ENCODE data around the gene XYLT1. TPM values are rescaled to one million over a fixed set of nuclear protein-coding genes. Genes with fewer than 3 reads are reported as not detected.

Gene XYLT1
- total RNA-seq, 4 donors from 2014 or later: 6.6 to 17.2 (median 10.0) TPM

- Histone ChIP-seq H3K27me3 (no peaks in the 10 kb centered on the region), H3K4me1 (no peaks in the 10 kb centered on the region), H3K27ac (no peak overlapping the region), H3K9me3 (no peaks in the 10 kb centered on the region), H3K4me3 (no peak overlapping the region), H3K36me3 (peaks cover 0 to 7% (median 0%) of the 10 kb centered on the region in 3 donors)
- intact Hi-C loops (cut with DNase I): no loop called here
- 72 to 89% methylated on average over 15 to 16 of the region's 17 CpGs for WGBS, 2 donors
- no peak for DNase-seq
- TF ChIP-seq, protein P1, sequence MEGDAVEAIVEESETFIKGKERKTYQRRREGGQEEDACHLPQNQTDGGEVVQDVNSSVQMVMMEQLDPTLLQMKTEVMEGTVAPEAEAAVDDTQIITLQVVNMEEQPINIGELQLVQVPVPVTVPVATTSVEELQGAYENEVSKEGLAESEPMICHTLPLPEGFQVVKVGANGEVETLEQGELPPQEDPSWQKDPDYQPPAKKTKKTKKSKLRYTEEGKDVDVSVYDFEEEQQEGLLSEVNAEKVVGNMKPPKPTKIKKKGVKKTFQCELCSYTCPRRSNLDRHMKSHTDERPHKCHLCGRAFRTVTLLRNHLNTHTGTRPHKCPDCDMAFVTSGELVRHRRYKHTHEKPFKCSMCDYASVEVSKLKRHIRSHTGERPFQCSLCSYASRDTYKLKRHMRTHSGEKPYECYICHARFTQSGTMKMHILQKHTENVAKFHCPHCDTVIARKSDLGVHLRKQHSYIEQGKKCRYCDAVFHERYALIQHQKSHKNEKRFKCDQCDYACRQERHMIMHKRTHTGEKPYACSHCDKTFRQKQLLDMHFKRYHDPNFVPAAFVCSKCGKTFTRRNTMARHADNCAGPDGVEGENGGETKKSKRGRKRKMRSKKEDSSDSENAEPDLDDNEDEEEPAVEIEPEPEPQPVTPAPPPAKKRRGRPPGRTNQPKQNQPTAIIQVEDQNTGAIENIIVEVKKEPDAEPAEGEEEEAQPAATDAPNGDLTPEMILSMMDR (IDR thresholded peaks at IDR 0.05): no peak
- no peak for TF ChIP-seq POLR2A (IDR thresholded peaks at IDR 0.05)
Observed at GRCh38 chr16:17160920-17161431, 309.8 kb downstream of the XYLT1 start.

GRCh38 chr16:17160285-17160853, 310.4 kb downstream of the XYLT1 start:
- no peak for DNase-seq
- WGBS, 2 donors: 72 to 76% methylated on average over 18 of the region's 18 CpGs
- intact Hi-C loops (cut with DNase I): no loop called here
- Histone ChIP-seq H3K4me1 (no peaks in the 10 kb centered on the region), H3K4me3 (no peak overlapping the region), H3K9me3 (no peaks in the 10 kb centered on the region), H3K36me3 (peaks cover 0 to 7% (median 0%) of the 10 kb centered on the region in 3 donors), H3K27ac (no peak overlapping the region), H3K27me3 (no peaks in the 10 kb centered on the region)
- TF ChIP-seq, protein P1 (IDR thresholded peaks at IDR 0.05): no peak
- no peak for TF ChIP-seq POLR2A (IDR thresholded peaks at IDR 0.05)

DNA sequence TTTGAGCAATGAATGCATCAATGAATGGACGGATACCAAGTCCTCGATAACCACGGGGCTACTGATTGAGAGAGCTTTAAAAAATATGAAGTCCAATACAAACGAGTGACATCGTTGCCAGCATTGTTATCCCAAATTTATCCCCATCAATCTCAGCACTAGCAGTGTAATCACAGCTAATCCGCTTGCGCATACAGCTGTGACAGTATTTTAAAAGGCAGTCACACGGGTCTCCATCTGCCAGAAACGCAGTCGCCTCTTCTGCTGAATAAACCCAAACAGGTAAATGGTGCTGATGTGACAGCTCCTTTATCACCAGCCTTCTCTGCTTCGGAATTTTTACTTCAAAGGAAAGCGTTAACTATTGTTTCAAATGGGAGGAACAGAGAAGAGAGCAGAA, 311.1 kb downstream of the XYLT1 start:
- Histone ChIP-seq H3K4me1 (no peaks in the 10 kb centered on the region), H3K27me3 (no peaks in the 10 kb centered on the region), H3K9me3 (no peaks in the 10 kb centered on the region), H3K4me3 (no peak overlapping the region), H3K27ac (no peak overlapping the region), H3K36me3 (peaks cover 0 to 7% (median 0%) of the 10 kb centered on the region in 3 donors)
- DNase-seq: no peak
- WGBS, 2 donors: 59 to 69% methylated on average over 12 of the region's 12 CpGs
- intact Hi-C loops (cut with DNase I): loop anchor here (10.0 kb wide), 1 partner anchor 55 kb away; no protein-coding TSS in a partner anchor
- TF ChIP-seq POLR2A (IDR thresholded peaks at IDR 0.05): no peak
- TF ChIP-seq, protein P1 (IDR thresholded peaks at IDR 0.05): no peak

- 76 to 83% methylated on average over 1 of the region's 1 CpG for WGBS, 2 donors
- TF ChIP-seq, protein P1 (IDR thresholded peaks at IDR 0.05): no peak
- TF ChIP-seq POLR2A (IDR thresholded peaks at IDR 0.05): no peak
Observed at GRCh38 chr16:17155936-17156335, 314.8 kb downstream of the XYLT1 start.

DNA sequence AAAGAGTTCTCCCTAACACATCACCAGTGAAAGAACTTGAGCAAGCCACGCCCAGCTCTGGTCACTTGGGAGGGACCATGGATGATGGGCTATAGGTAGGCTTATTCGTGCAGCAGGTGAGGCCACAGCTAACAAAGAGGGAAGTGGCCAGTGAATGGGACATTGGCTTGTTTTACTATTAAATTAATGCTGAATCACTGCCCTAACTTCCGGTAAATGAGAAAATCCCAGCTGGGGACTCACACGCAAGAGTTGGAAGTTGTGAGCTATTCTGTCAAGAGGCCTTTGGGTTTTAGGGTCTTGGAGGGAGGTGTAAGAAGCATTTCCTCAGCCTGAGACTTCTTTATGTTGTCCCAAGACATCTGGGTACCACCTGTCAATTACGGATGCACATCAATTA, 315.3 kb downstream of the XYLT1 start:
- DNase-seq: no peak
- H3K27me3 ChIP-seq: no peaks in the 10 kb centered on the region
- WGBS, 2 donors: 74 to 86% methylated on average over 5 of the region's 5 CpGs
- TF ChIP-seq, protein P1 (IDR thresholded peaks at IDR 0.05): no peak
- TF ChIP-seq POLR2A (IDR thresholded peaks at IDR 0.05): no peak
- no peaks in the 10 kb centered on the region for H3K4me1 ChIP-seq
- no peak overlapping the region for H3K4me3 ChIP-seq
- H3K36me3 ChIP-seq: peaks cover 0 to 7% (median 0%) of the 10 kb centered on the region in 3 donors
- no peak overlapping the region for H3K27ac ChIP-seq
- H3K9me3 ChIP-seq: no peaks in the 10 kb centered on the region
- intact Hi-C loops (cut with DNase I): loop anchor here (10.0 kb wide), 1 partner anchor 51 kb away; no protein-coding TSS in a partner anchor

More at GRCh38 chr16:17155936-17156335, 314.8 kb downstream of the XYLT1 start:
- no peak overlapping the region for H3K4me3 ChIP-seq
- no peak overlapping the region for H3K27ac ChIP-seq
- no peaks in the 10 kb centered on the region for H3K4me1 ChIP-seq
- DNase-seq: no peak
- H3K36me3 ChIP-seq: peaks cover 0 to 7% (median 0%) of the 10 kb centered on the region in 3 donors
- H3K27me3 ChIP-seq: no peaks in the 10 kb centered on the region
- intact Hi-C loops (cut with DNase I): loop anchor here (10.0 kb wide), 1 partner anchor 51 kb away; no protein-coding TSS in a partner anchor
- no peaks in the 10 kb centered on the region for H3K9me3 ChIP-seq

All from esophagus squamous epithelium (tissue), 5 donors.